Esophagus squamous epithelium (tissue), 5 donors: ENCODE measurements around the gene ADPRHL1. TPM values are rescaled to one million over a fixed set of nuclear protein-coding genes. Genes with fewer than 3 reads are reported as not detected.

Experiments used
- DNase-seq: peaks from one replicate; lab custom pipeline; 2025; lab: John Stamatoyannopoulos, UW
- H3K27ac ChIP-seq, 4 donors: fragments of 200-600 bp; sonication (generic); one replicate each; pipeline ENCODE4 v1.5.1; 2016 to 2019; ENCODE audit warnings: mild to moderate bottlenecking in 1 of 4
- H3K27me3 ChIP-seq, 4 donors: fragments of 200-600 bp; sonication (generic); 1 replicate in 3 of 4; 2 replicates in 1 of 4; pipeline versions ENCODE4 v1.5.1 to v1.6.0; 2017 to 2021; ENCODE audit warnings: antibody characterized with exemption in 1 of 4
- H3K36me3 ChIP-seq, 3 donors: fragments of 200-600 bp; sonication (generic); one replicate each; pipeline ENCODE4 v1.5.1; 2016 to 2019
- H3K4me1 ChIP-seq, 3 donors: fragments of 200-600 bp; sonication (generic); one replicate each; pipeline ENCODE4 v1.5.1; 2017 to 2019
- H3K4me3 ChIP-seq, 4 donors: fragments of 200-600 bp; sonication (generic); 1 replicate in 3 of 4; 2 replicates in 1 of 4; pipeline ENCODE4 v1.5.1; 2016 to 2019; ENCODE audit warnings: mild to moderate bottlenecking in 2 of 4, moderate library complexity in 1 of 4
- H3K9me3 ChIP-seq, 3 donors: fragments of 200-600 bp; sonication (generic); one replicate each; pipeline ENCODE4 v1.5.1; 2016 to 2019
- POLR2A ChIP-seq, 4 donors: fragments of 450-650 bp; IDR thresholded peaks; one replicate each; pipeline ENCODE4 v1.6.1; 2017; ENCODE audit warnings: antibody characterized with exemption in 4 of 4, mild to moderate bottlenecking in 4 of 4, moderate library complexity in 3 of 4
- WGBS, 2 donors: methylation state at CpG; one replicate each; pipeline ENCODE4 v1.1.5; 2018; 5-methylcytosine and 5-hydroxymethylcytosine counted together
- intact Hi-C: fragments of 100-400 bp; cut with DNase I; formaldehyde crosslinking; loops from one replicate; pipeline ENCODE4 v1.15.0; 2022
- total RNA-seq, 4 donors: library from RNA; depleted of rRNA; stranded (reverse); fragments of >200 nt; gene quantifications; one replicate each; pipeline ENCODE4 v1.1.0, GENCODE V29; 2016
- TF ChIP-seq, protein P1 (sequence below), 6 experiments: fragments of 450-650 bp in 4 of 6; fragments of 200-600 bp in 2 of 6; sonication (generic) in 2 of 6; IDR thresholded peaks; one replicate each; pipeline ENCODE4 v1.5.1; 2016 to 2019; ENCODE audit warnings: antibody characterized with exemption in 6 of 6, mild to moderate bottlenecking in 4 of 6, moderate library complexity in 4 of 6
- donor health status: DM: yes; HTN: yes; CAD: no.

Gene ADPRHL1
- total RNA-seq, 4 donors from 2014 or later: 0.31 to 3.5 (median 2.2) TPM

DNA sequence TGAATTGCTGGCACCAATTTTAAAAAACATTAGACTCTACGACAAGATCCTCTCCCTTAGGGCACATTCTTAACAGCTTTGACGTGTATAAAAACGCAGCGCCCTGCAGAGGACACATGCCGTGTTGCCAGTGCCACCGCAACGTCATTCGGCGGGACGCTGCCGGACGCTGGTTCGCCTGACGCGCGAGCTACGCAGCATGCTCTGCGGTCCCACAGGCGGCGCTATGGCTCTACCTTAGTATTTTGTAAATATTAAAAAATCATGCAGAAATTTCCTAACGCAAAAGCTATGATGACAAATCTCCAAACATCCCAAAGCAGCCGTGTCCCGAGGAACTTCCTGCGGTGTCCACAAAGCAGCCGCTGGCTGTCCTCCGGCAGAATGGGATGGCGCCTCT lies 4.2 kb upstream of the ADPRHL1 start:
- intact Hi-C loops: no loop called here
- H3K4me1 ChIP-seq: no peaks in the 10 kb centered on the region

DNA sequence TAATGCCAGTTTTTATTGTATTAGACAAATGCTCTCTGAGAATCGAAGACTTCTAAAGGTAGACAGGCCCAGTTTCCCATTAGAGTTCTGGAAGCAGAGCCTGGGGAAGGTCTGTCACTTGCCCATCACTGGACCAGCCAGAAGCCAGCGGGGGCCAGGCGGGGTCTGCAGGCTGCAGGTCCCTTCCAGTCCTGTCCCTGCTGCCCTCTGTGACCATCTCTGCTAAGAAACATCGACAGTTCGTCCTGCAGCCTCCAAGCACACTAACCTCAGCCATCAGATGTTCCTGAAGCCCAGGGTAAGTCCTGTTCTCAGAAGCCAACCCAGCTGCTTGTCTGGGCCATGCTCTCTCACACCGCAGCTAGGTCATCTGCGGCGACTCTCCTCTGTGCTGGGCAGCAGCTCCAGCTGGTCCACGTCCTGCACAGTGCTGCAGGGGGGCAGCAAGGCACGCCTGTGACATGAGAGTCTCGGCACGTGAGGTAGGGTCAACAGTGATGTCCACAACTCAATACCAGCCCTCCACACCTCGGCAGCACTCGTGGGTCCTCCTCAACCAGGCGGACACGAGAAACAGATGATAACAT lies 2.9 kb upstream of the ADPRHL1 start:
- DNase-seq: no peak
- H3K27me3 ChIP-seq: no peaks in the 10 kb centered on the region
- TF ChIP-seq, protein P1, sequence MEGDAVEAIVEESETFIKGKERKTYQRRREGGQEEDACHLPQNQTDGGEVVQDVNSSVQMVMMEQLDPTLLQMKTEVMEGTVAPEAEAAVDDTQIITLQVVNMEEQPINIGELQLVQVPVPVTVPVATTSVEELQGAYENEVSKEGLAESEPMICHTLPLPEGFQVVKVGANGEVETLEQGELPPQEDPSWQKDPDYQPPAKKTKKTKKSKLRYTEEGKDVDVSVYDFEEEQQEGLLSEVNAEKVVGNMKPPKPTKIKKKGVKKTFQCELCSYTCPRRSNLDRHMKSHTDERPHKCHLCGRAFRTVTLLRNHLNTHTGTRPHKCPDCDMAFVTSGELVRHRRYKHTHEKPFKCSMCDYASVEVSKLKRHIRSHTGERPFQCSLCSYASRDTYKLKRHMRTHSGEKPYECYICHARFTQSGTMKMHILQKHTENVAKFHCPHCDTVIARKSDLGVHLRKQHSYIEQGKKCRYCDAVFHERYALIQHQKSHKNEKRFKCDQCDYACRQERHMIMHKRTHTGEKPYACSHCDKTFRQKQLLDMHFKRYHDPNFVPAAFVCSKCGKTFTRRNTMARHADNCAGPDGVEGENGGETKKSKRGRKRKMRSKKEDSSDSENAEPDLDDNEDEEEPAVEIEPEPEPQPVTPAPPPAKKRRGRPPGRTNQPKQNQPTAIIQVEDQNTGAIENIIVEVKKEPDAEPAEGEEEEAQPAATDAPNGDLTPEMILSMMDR (IDR thresholded peaks at IDR 0.05): no peak
- TF ChIP-seq POLR2A (IDR thresholded peaks at IDR 0.05): no peak
- 87 to 92% methylated on average over 9 to 12 of the region's 16 CpGs for WGBS, 2 donors
- H3K4me3 ChIP-seq: no peak overlapping the region
- peaks cover 18 to 82% (median 27%) of the 10 kb centered on the region in 3 donors for H3K36me3 ChIP-seq
- H3K9me3 ChIP-seq: no peaks in the 10 kb centered on the region
- no peak overlapping the region for H3K27ac ChIP-seq
- intact Hi-C loops: no loop called here
- H3K4me1 ChIP-seq: no peaks in the 10 kb centered on the region

More for the DNA sequence above, 4.2 kb upstream of the ADPRHL1 start:
- no peak overlapping the region for H3K27ac ChIP-seq
- TF ChIP-seq, protein P1 (IDR thresholded peaks at IDR 0.05): no peak
- no peak for TF ChIP-seq POLR2A (IDR thresholded peaks at IDR 0.05)
- H3K4me3 ChIP-seq: no peak overlapping the region
- H3K36me3 ChIP-seq: peaks cover 19 to 95% (median 27%) of the 10 kb centered on the region in 3 donors
- no peak for DNase-seq
- no peaks in the 10 kb centered on the region for H3K9me3 ChIP-seq
- WGBS, 2 donors: 90 to 95% methylated on average over 27 of the region's 27 CpGs
- H3K27me3 ChIP-seq: no peaks in the 10 kb centered on the region

DNA sequence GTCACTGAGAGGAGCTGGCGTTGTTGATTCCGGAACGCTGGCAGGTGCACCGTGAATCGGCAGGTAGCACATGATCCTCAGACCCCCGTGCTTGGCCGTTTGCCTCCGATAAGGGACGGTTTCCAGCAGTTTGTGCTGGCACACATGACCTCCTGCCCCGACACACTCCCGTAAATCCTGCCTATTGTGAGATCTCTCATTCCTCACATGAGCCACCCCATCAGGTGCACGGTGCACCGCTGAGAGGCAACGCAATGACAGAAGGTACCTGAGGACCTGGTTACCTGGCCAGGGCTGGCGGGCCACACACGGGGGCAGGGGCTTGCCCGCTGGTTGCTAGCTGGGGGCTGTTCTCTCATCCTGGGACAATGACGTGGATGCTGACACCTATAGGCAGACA lies 2.1 kb upstream of the ADPRHL1 start:
- intact Hi-C loops: no loop called here
- TF ChIP-seq POLR2A (IDR thresholded peaks at IDR 0.05): no peak
- TF ChIP-seq, protein P1 (IDR thresholded peaks at IDR 0.05): no peak
- WGBS, 2 donors: 90 to 92% methylated on average over 11 to 14 of the region's 18 CpGs
- DNase-seq: no peak
- Histone ChIP-seq H3K36me3 (peaks cover 10 to 74% (median 24%) of the 10 kb centered on the region in 3 donors), H3K27ac (no peak overlapping the region), H3K9me3 (no peaks in the 10 kb centered on the region), H3K4me1 (no peaks in the 10 kb centered on the region), H3K4me3 (no peak overlapping the region), H3K27me3 (no peaks in the 10 kb centered on the region)

DNA sequence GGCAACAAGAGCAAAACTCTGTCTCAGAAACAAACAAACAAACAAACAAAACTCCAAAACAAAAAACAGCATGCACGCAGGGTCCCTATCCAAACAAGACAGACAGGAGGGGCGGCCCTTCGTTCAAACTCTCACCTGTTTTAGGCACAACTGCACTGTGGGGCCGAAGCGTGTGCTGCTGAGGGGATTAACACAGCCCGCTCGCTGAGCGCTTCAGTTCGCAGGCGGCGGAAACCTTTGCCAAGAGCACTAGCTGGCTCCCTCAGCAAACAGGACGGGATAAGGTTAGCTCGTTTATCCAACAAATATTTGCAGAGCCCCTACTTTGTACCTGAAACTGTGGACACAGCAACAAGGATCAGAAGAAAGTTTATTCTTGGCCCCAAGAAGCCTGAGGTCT lies 1.6 kb upstream of the ADPRHL1 start:
- H3K9me3 ChIP-seq: no peaks in the 10 kb centered on the region
- no peaks in the 10 kb centered on the region for H3K27me3 ChIP-seq
- no peak for DNase-seq
- peaks cover 7 to 69% (median 20%) of the 10 kb centered on the region in 3 donors for H3K36me3 ChIP-seq
- intact Hi-C loops: no loop called here
- H3K27ac ChIP-seq: no peak overlapping the region
- 96 to 100% methylated on average over 4 to 12 of the region's 13 CpGs for WGBS, 2 donors
- no peak overlapping the region for H3K4me3 ChIP-seq
- H3K4me1 ChIP-seq: peaks cover 0 to 4% (median 1%) of the 10 kb centered on the region in 3 donors
- TF ChIP-seq, protein P1 (IDR thresholded peaks at IDR 0.05): no peak
- no peak for TF ChIP-seq POLR2A (IDR thresholded peaks at IDR 0.05)

DNA sequence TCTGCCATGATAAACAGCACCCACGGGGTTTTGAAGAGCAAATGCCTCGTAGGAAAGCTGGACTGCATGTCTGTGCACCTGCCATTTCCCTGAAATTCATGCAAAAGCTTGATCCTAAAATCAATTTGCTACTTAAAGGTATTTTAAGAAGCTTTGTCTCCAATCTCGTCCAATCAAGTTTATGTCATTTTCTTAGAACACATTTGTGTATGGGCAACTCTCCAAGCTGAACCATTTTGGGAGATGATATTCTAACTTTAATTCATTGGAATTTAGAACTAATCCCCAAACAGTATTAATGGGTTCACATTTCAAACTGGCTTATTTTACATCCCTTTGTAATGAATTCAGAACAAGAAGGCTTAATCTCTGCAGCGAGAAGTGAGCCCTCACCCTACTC lies 822 bp downstream of the ADPRHL1 start:
- TF ChIP-seq POLR2A (IDR thresholded peaks at IDR 0.05): no peak
- TF ChIP-seq, protein P1 (IDR thresholded peaks at IDR 0.05): no peak
- H3K4me3 ChIP-seq: no peak overlapping the region
- H3K4me1 ChIP-seq: peaks cover 0 to 19% (median 6%) of the 10 kb centered on the region in 3 donors
- no peaks in the 10 kb centered on the region for H3K27me3 ChIP-seq
- H3K9me3 ChIP-seq: no peaks in the 10 kb centered on the region
- 59 to 73% methylated on average over 4 of the region's 4 CpGs for WGBS, 2 donors
- intact Hi-C loops: no loop called here
- no peak overlapping the region for H3K27ac ChIP-seq
- peaks cover 6 to 45% (median 7%) of the 10 kb centered on the region in 3 donors for H3K36me3 ChIP-seq
- no peak for DNase-seq
